ENCODE data around the gene ORAI1.

GRCh38 chr12:121580959-121581685 lies 45.2 kb upstream of the ORAI1 start, which contains the start of gene KDM2B:
- TF ChIP-seq EZH2phosphoT487 (IDR thresholded peaks at IDR 0.05; ENCODE audit: insufficient read depth, low read depth) (no peak), EZH2 (IDR thresholded peaks at IDR 0.05; ENCODE audit: insufficient read depth, poor library complexity, severe bottlenecking) (no peak)
